Endothelial cell of umbilical vein (primary cell): ENCODE data around the gene ATOSA. TPM values are rescaled to one million over a fixed set of nuclear protein-coding genes. Genes with fewer than 3 reads are reported as not detected.

ENCODE experiments used
- BruUV-seq: library from RNA; stranded (reverse); fragments of 400-500 nt; replicated peaks from 2 replicates; lab custom pipeline; 2021; lab: Mats Ljungman, UMichigan
- CTCF ChIA-PET: fragments of 300-600, 350-600 bp; sonication (Branson Sonifier 250); formaldehyde crosslinking; loops from one replicate; lab custom pipeline; 2021; ENCODE audit warnings: antibody characterized with exemption, inconsistent platforms; lab: Charles Lee
- POLR2A ChIA-PET: fragments of 300-600, 350-600 bp; sonication (Branson Sonifier 250); formaldehyde crosslinking; loops from one replicate; lab custom pipeline; 2021; ENCODE audit warnings: antibody characterized with exemption, inconsistent platforms; lab: Charles Lee
- DNase-seq: peaks from one replicate; pipeline ENCODE4 v3.0.0-alpha.2; 2011; ENCODE audit warnings: low read depth, low spot score
- FAIRE-seq: peaks from 2 replicates; lab custom pipeline; 2011; peaks lifted over from hg19 to GRCh38; lab: Jason Lieb, UNC
- H2AFZ ChIP-seq: 2 replicates; pipeline ENCODE4 v1.6.0; 2012; ENCODE audit warnings: low read depth, low read length, control low read depth, inconsistent platforms
- H3K27ac ChIP-seq: 2 replicates; pipeline ENCODE4 v1.5.1; 2011; ENCODE audit warnings: low read depth, mild to moderate bottlenecking, control low read depth, low read length, moderate library complexity; ENCODE audit not compliant: insufficient read depth
- H3K27me3 ChIP-seq, 2 experiments: 2 replicates each; pipeline versions ENCODE4 v1.6.0 to v1.6.1; 2011; ENCODE audit warnings: low read length in 2 of 2, mixed read lengths in 1 of 2; ENCODE audit not compliant: control insufficient read depth in 2 of 2, insufficient read depth in 2 of 2
- H3K36me3 ChIP-seq, 2 experiments: 2 replicates in 1 of 2; 3 replicates in 1 of 2; pipeline ENCODE4 v1.5.1; 2011; ENCODE audit warnings: low read length in 2 of 2, mild to moderate bottlenecking in 1 of 2, moderate library complexity in 1 of 2; ENCODE audit not compliant: control insufficient read depth in 2 of 2, insufficient read depth in 2 of 2; ENCODE audit errors: extremely low read depth in 1 of 2
- H3K4me1 ChIP-seq: 3 replicates; pipeline ENCODE4 v1.5.1; 2011; ENCODE audit warnings: mild to moderate bottlenecking, low read length; ENCODE audit not compliant: control insufficient read depth, insufficient read depth; ENCODE audit errors: extremely low read depth
- H3K4me2 ChIP-seq: 2 replicates; pipeline ENCODE4 v1.6.1; 2011; ENCODE audit warnings: low read length, control low read depth, mixed read lengths; ENCODE audit not compliant: insufficient read depth
- H3K4me3 ChIP-seq, 3 experiments: fragments of 200-600 bp in 1 of 3; sonication (generic), shearing (Covaris generic) in 1 of 3; replicated peaks in 1 of 3; 2 replicates each; pipeline ENCODE4 v1.5.1; 2011 to 2016; ENCODE audit warnings: control low read depth in 3 of 3, low read length in 3 of 3, mild to moderate bottlenecking in 2 of 3, inconsistent platforms in 1 of 3, low read depth in 1 of 3, moderate library complexity in 1 of 3; ENCODE audit not compliant: insufficient read depth in 1 of 3
- H3K79me2 ChIP-seq: 2 replicates; pipeline ENCODE4 v1.6.0; 2012; ENCODE audit warnings: low read length, inconsistent platforms; ENCODE audit not compliant: control insufficient read depth, insufficient read depth
- H3K9ac ChIP-seq: replicated peaks from 2 replicates; pipeline ENCODE3; 2011; ENCODE audit warnings: low read length, control low read depth; ENCODE audit not compliant: insufficient read depth; ENCODE audit errors: extremely low read depth
- H3K9me1 ChIP-seq: replicated peaks from 3 replicates; pipeline ENCODE4 v1.6.0; 2011; ENCODE audit warnings: mild to moderate bottlenecking, low read length; ENCODE audit not compliant: control insufficient read depth, insufficient read depth; ENCODE audit errors: extremely low read depth
- H3K9me3 ChIP-seq: replicated peaks from 2 replicates; pipeline ENCODE4 v1.5.1; 2012; ENCODE audit warnings: low read length, inconsistent platforms; ENCODE audit not compliant: control insufficient read depth, insufficient read depth
- H4K20me1 ChIP-seq: replicated peaks from 2 replicates; pipeline ENCODE3; 2011; ENCODE audit warnings: mild to moderate bottlenecking, low read length; ENCODE audit not compliant: control insufficient read depth, insufficient read depth; ENCODE audit errors: extremely low read depth
- CTCF ChIP-seq, 2 donors: IDR thresholded peaks; 1 replicate in 1 of 2; 2 replicates in 1 of 2; pipeline ENCODE4 v1.5.1; 2011; ENCODE audit warnings: low read length in 2 of 2, mild to moderate bottlenecking in 2 of 2, moderate library complexity in 2 of 2, control low read depth in 1 of 2, inconsistent platforms in 1 of 2, low read depth in 1 of 2; ENCODE audit not compliant: insufficient read depth in 1 of 2; ENCODE audit errors: extremely low read depth in 1 of 2
- EZH2 ChIP-seq: IDR thresholded peaks from 2 replicates; pipeline ENCODE4 v1.6.1; 2012; ENCODE audit warnings: borderline replicate concordance, low read depth, mild to moderate bottlenecking, moderate library complexity, low read length, inconsistent platforms; ENCODE audit not compliant: severe bottlenecking
- FOS ChIP-seq: IDR thresholded peaks from 2 replicates; pipeline ENCODE4 v1.6.1; 2011; ENCODE audit warnings: mild to moderate bottlenecking, low read length, moderate library complexity, borderline replicate concordance; ENCODE audit not compliant: insufficient read depth
- GATA2 ChIP-seq: IDR thresholded peaks from 2 replicates; pipeline ENCODE4 v1.7.0; 2011; ENCODE audit warnings: low read depth, mild to moderate bottlenecking, moderate library complexity, mixed read lengths, low read length; ENCODE audit not compliant: insufficient read length, insufficient read depth
- JUN ChIP-seq: IDR thresholded peaks from 2 replicates; pipeline ENCODE4 v1.6.1; 2011; ENCODE audit warnings: borderline replicate concordance, low read depth; ENCODE audit not compliant: insufficient read length, insufficient read depth
- MAX ChIP-seq: IDR thresholded peaks from 2 replicates; pipeline ENCODE4 v1.6.1; 2011; ENCODE audit not compliant: insufficient read depth, insufficient read length
- MYC ChIP-seq: IDR thresholded peaks from one replicate; pipeline ENCODE4 v1.6.1; 2011; ENCODE audit warnings: mild to moderate bottlenecking, low read depth, low read length
- POLR2A ChIP-seq: IDR thresholded peaks from 2 replicates; pipeline ENCODE4 v1.6.1; 2012; ENCODE audit warnings: low read depth, mild to moderate bottlenecking, control low read depth, low read length
- POLR2AphosphoS5 ChIP-seq: IDR thresholded peaks from 2 replicates; pipeline ENCODE4 v1.6.1; 2012; ENCODE audit warnings: low read depth, mild to moderate bottlenecking, control low read depth, low read length, moderate library complexity; ENCODE audit not compliant: insufficient read depth
- dilution Hi-C: fragments of 300-500 bp; cut with MboI; formaldehyde crosslinking; loops from one replicate; pipeline ENCODE4 v1.15.0; 2019; ENCODE audit warnings: low sequenced_read_pairs; ENCODE audit not compliant: extremely low pct_ligation_motif_present
- intact Hi-C: fragments of 100-400 bp; cut with micrococcal nuclease; formaldehyde crosslinking; loops from one replicate; pipeline ENCODE4 v1.10.0; 2022
- polyA plus RNA-seq, 4 experiments: library from polyadenylated mRNA; depleted of rRNA in 3 of 4; stranded (reverse) in 3 of 4; unstranded in 1 of 4; fragments of >200 nt; gene quantifications; 2 replicates each; pipeline versions ENCODE4 v1.2.1 to v1.2.3, GENCODE V29; 2011 to 2012; ENCODE audit warnings: missing spikeins in 1 of 4
- total RNA-seq: library from RNA; stranded (reverse); gene quantifications from 2 replicates; pipeline ENCODE4 v1.2.3, GENCODE V29; 2021

The ATOSA gene
- total and polyA plus RNA-seq, 2 donors (not counting 3 experiments of a cell fraction or from before 2014, with no cell fraction given) = 19.4 to 41.1 TPM

- BruUV-seq = no TSS peak
- Histone ChIP-seq H3K4me1 (no peaks in the 10 kb centered on the region), H3K9ac (no peak overlapping the region), H3K4me3 (no peak overlapping the region), H3K9me3 (no peaks in the 10 kb centered on the region), H3K4me2 (no peak overlapping the region), H4K20me1 (no peaks in the 10 kb centered on the region), H3K27me3 (peaks cover 2 to 6% of the 10 kb centered on the region in 2 experiments), H2AFZ (no peak overlapping the region), H3K36me3 (no peaks in the 10 kb centered on the region), H3K79me2 (no peaks in the 10 kb centered on the region), H3K9me1 (no peaks in the 10 kb centered on the region), H3K27ac (no peak overlapping the region)
- intact Hi-C loops = no loop called here
- no peak for FAIRE-seq
- DNase-seq = no peak
- ChIA-PET CTCF (no interaction called here), POLR2A (no interaction called here)
- dilution Hi-C loops = no loop called here
- TF ChIP-seq JUN (no peak), GATA2 (no peak), MYC (no peak), POLR2AphosphoS5 (no peak)
These were observed 20.3 kb upstream of the ATOSA start for GRCh38 chr15:52699457-52699856.

GRCh38 chr15:52698514-52698913 is 19.3 kb upstream of the ATOSA start:
- DNase-seq = no peak
- BruUV-seq = no TSS peak
- Histone ChIP-seq H3K27me3 (peaks cover 2 to 6% of the 10 kb centered on the region in 2 experiments), H4K20me1 (no peaks in the 10 kb centered on the region), H3K9me3 (no peaks in the 10 kb centered on the region), H3K9me1 (no peaks in the 10 kb centered on the region), H3K79me2 (no peaks in the 10 kb centered on the region), H3K36me3 (no peaks in the 10 kb centered on the region), H3K27ac (no peak overlapping the region), H3K4me1 (no peaks in the 10 kb centered on the region), H3K4me3 (no peak overlapping the region), H3K4me2 (no peak overlapping the region), H2AFZ (no peak overlapping the region), H3K9ac (no peak overlapping the region)
- dilution Hi-C loops = no loop called here
- intact Hi-C loops = no loop called here
- TF ChIP-seq FOS = no peak
- TF ChIP-seq EZH2 = no peak
- TF ChIP-seq CTCF (IDR thresholded peaks at IDR 0.05; ENCODE audit: extremely low read depth in 1 of 2, insufficient read depth in 1 of 2, low read depth in 1 of 2, low read length in 2 of 2) = no peak
- no peak for TF ChIP-seq MAX
- TF ChIP-seq POLR2A = no peak
- no peak for TF ChIP-seq GATA2
- no peak for FAIRE-seq
- ChIA-PET POLR2A (no interaction called here), CTCF (interaction anchor here (1.0 kb wide), 1 partner anchor 24 kb away, joined by 4 read pairs; no protein-coding TSS in a partner anchor)
